ENCODE results near the gene HAND2.

The HAND2 gene

DNA sequence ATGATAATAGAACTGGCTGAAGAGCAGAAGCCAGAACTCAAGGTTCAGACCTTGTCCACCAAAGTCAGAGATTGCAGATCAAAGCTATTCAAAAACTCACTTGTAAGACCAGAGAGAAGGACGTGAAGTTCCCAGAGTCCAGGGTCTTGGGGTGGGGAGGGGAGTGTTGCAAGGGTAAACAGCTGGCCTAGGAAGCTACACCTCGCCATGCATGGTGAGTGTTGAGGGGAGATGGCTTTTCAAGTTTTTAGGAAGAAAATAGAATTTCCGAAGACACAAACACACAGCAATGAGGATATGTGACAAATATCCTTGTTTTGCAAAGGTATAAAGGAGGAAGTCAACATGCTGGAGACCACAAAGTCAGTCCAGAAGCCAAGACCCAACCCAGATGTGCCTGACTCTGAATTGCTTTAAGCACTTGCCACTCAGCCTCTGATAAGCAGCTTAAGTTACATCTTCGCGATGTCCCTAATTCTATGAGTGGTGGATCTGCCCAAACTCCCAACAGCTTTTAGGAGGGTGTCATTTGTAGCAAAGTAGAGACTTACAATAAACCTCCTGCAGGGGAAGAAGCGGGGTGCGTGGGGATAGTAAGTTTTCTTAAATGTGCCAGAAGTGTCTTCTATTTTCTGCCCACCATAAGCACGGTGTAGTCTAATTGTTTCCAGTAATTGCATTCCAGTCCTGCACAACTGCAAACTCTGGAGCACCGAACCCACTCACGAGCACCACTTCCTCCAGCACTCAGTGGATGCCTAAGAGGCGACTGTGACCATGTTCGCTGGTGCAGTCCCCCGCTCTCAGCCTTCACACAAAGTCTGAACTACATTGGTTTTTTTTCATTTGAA is 26.5 kb downstream of the HAND2 start:
- no peak for DNase-seq (ENCODE audit: low read depth, low spot score)

DNA sequence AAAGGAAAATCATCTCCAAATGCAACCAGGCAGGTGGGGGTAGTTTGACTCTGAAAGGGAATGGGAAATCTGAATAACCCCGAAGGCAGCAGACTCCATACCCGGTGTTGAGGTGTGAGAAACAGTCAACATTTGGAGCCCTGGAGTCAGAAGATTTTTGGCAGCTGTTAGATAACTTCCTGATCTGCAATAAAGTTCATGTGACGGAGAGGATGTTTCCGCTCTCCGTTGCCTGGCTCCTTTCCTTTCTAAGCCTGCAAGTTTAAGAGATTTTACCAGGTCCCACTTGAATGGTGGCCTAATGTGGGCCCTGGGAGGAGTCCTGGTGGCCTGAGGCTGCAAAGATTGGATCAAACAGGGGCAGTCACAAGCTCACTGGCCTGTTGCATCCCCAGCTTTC is 27.7 kb downstream of the HAND2 start:
- no peak for DNase-seq (ENCODE audit: low read depth, low spot score)

DNA sequence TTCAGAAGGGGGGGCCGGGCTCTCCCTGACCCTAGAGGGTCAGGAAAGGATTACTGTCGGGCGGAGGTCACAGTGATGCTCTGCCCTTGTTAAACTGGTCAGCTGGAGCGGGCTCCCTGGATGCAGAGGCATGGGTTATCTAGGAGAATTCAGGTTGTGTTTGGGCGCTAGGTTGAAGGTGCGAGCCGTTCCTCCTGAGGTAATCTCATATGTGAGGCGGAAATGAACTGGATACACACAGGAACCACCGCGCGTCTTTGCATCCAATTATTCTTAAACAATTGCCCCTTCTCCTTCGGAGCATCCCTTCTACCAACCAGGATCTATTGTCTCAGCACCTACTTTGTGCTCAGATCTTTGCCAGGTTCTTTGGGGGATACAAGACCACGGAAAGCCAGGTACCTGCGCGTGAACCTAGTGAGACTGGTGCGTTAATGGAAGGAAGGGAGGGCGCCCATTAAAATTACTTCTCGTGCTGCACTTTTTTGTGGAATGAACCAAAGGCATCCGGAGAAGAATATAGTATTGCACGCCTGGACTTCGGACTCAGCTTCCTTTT is 28.4 kb downstream of the HAND2 start:
- no peak for DNase-seq (ENCODE audit: low read depth, low spot score)

DNA sequence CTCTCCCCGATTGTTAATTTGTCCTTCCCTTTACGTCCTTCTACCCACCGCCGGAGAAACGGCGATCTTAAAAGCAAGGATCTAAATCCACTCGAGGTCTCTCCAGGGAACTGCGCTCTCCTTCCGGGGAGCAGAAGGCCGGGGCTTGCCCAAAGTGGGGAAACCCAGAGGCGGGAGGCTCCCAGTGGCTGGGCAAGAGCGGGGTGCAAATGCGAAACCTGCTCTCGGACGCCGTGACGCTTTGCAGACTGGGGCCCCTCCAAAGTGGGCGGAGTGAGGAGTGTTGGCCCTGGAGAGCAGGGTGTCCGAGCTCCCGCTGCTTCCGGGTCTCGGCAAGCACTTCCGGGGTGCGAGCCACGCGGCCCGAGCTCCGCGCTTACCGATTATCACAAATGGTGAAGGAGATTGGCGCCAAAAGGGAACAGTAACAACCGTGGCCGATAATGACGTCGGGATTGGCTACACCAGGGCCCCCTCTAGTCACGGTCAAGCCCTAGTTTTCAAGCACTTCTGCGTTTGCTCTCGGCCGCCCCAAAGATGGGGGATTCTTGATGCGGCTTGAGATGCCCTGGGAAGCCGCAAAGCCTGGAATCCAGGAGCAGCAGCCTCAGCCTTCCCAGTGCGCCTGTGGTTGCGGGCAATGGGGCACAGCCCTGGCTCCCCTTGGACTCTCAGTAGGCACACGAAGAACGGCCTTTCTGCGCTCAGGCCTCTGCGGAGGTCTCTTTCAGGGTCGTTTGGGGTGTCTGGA is 29.0 kb downstream of the HAND2 start:
- no peak for DNase-seq (ENCODE audit: low read depth, low spot score)

DNA sequence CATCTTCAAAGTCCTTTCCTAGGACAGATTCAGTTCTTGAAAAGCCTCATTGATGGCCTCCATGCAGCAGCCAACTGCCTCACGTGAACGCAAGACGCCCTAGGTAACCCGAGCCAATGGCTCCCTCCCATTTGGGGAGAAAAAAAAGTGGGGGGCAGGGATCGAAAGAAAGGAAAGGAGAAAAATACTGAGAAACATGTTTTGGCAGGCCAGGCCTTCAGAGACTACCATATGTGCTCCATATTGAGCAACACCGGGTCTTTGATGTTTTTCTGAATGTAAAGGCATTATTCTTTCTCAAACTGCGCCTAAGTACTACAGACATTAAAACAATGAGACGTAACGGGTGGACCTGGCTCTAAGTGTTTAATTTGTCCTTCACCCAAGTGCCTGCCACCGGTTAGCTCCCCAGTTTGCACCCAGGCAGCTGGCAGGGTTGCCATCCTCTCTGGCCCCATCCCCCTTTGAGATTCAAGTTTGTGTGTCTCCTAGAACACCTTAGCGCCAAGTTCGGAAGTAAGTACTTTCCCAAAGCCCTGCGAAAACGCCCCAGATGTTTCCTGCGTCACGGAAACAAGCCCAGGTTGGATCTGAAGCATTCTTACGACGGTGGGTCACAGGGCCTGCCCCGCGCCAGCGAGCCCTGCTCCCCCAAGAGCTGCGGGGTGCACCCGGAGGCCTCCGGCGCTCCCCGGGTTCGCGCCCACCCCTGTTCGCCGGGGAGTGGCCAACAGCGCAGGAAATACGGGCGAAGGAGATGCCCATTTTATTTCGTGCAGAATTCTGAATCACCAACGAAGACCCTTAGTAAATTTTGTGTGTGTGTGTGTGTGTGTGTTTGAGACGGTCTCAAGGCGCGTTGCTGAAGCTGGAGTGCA is 30.1 kb downstream of the HAND2 start:
- DNase-seq (ENCODE audit: low read depth, low spot score) = no peak

DNA sequence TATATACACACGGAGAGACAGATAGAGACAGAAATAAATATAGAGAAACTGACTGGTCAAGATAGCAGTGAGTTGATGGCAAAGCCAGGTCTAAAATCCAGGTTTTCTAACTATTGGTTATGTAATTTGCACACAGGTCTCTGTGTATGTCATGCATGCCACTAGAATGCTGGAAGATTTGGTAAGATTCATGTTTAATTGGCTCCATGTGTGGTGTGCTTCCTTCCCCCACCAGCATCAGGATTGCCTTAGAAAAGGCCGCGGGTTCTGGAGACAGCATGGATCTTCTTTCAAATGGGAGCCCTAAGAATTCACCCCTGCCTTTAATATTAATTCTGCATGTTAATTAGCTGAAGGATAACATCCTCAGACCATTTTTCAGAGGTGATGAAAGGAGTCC is 31.3 kb downstream of the HAND2 start:
- no peak for DNase-seq (ENCODE audit: low read depth, low spot score)

DNA sequence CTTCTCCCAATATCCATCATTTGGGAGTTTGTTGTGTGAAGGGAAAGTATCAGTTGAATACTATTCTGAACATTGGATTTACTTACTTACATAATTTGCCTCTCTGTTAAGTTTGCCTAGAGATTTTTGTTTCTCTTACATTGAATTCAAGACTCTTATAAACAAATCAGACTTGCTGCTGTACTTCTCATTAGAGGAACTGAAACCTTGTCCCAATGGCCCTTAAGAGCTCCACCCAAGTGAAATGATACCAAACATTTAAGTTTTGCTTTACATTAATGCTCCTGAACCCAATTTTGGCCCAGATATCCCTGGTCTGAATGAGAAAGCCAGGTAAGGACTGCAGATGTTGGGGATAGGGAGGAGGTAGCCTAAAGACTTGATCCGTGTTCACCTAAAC is 32.0 kb downstream of the HAND2 start:
- no peak for DNase-seq (ENCODE audit: low read depth, low spot score)

DNA sequence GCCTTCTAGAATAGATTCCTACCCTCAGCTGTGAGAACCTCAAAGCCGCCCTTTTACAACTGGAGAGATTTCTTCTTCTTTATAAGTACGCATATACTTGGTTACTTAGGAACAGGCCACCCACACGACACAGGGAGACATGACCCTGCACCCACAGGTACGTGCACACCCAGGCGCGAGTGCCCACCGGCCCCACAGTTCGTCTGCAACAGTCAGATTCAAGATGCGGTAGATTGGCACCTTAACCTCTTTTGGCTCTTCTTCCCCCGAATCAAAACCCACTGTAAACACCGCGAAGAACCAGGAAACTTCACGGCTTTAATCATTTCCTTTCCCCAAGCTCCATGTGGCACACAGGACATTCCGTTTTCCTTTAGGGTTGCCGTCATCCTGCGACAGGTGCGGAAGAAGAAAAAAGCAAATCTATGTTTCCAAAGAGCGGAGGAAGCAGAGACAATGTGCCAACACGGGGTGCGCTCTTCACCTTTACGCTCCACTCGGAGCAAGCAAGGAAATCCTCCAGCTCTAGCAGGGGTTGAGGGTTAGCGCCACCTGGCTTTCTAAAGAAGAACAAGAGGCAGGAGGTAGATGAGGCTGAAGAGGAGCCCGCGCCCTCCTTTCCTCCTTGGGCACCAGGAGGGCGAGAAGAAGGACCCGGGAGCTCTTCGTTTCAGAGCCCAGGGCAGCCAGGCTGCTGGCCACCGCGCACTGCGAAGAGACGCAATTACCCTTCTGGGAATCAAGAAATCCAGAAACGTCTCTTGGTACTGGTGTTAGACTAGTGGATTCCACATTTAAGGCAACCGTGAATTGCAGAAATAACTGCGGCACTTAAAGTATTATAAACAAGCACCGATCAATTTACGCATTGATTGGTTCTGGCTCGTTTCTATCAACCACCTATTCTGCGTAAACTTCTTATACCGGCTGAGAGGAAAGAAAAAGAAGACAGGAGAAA is 35.7 kb downstream of the HAND2 start:
- DNase-seq (ENCODE audit: low read depth, low spot score) = peak; percentile 82

DNA sequence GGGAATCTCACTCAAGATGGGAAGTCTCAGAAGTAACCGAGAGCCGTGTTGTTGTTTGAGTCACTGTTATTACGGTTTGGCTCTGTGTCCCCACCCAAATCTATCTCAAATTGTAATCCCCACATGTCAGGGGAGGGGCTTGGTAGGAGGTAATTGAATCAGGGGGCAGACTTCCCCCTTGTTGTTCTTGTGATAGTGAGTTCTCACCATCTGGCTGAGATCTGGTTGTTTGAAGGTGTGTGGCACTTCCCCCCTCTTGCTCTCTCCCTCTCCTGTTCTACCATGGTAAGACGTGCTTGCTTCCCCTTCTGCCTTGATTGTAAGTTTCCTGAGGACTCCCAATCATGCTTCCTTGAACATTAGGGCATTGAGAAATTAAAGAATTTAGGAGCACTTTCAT is 37.0 kb downstream of the HAND2 start:
- DNase-seq (ENCODE audit: low read depth, low spot score) = no peak

DNA sequence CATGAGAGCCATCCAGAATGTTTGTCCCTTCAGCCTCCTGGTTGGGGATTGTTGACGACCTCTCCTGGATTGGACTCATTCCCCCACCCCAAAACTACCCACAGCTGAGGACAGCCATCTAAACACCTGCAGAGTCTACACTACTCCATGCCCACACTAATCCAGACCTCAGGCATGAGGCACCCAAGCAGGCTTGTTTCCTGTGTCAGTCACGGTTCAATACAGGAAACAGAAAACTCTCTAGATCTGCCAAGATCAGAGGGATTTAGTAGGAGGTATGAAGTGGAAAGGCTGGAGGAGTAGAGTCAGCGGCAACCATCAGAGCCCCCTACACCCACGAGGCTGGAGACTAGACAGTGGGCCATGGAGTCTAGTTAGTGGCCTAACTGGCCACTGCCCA is 37.7 kb downstream of the HAND2 start:
- DNase-seq (ENCODE audit: low read depth, low spot score) = no peak

DNA sequence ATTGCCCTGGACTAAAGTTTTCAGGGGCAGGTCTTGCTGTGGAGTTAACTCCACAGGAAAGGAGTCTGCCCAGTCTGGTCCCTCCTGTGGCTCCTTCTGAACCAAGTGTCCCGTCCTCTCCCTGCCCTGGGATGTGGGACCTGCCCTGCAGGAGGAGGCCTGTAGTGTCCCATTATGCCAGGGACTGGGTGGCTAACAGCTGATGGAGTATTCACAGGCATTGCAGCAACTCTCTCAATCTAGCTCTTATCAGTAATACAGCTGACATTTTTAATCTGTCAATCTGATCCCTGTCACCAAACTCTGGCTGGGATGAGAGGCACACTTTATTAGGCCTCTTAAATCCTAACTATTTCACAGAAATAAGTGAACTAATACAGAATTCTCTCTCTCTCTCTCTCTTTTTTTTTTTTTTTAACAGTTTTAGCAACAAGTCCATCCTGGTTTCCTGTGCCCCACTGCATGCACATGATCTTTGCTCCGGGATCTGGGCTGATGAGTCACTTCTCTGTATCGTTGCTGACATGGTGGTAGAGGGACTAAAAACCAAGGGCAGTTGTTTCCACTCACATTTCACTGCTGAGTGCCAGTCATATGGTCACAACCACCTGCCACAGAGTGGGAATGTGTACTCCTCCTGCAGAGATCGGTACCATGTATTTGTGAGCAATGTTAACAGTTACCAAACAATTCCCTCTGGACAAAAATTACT is 39.1 kb downstream of the HAND2 start:
- peak; percentile 71 for DNase-seq (ENCODE audit: low read depth, low spot score)

DNA sequence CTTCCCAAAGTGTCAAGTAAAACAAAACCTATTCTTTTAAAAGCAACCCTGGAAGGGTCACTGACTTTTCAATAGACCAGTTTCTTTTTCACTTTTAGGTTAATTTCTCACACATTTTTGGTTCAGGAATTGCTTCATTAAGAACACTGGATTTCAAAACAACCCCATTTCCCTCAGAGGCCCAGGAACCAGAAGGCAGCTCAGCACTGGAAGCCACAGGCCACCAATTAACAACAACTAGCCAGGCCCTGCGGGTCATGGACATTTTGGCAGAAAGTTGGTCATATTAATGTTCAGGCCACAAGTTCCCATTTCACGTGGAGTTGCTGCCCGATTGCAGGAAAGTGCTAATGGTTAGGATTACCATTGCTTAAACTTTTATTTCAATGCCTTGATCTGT is 39.8 kb downstream of the HAND2 start:
- DNase-seq (ENCODE audit: low read depth, low spot score) = peak; percentile 74

DNA sequence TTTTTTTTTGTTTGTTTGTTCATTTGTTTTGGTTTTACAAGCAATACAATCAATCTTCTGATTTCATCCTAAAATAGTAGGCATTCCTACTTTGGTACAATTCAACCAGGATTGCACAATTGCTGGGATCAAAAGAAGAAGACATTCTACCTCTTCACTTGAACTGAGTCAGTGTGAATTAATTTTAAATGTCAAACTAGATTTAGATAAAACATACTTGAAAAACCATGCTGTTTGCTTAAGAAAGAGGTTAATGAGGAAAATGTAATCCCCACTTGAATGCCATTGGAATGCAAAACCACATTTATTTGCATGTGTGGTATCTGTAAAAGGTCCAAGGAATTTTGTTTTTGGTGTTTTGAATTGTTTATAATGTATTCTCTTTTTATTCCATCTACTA is 40.5 kb downstream of the HAND2 start:
- peak; percentile 88 for DNase-seq (ENCODE audit: low read depth, low spot score)

DNA sequence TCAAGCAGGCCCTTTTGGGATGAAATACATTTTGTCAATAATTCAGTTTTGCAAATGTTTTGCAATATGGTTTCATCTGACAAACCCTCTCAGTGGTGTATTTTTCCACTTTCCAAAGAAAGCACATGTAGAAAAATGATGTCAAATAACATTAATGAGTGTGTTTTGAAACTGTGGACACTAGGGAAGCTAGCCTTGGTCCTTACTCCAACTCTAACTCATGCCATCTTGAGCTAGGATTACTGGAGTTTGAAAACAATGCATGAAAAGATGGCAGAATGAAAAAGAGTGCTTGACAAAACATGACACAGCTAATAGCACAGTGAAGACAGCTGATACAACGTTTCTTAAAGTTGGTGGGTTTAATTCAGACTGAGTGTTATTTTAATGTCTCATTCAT is 41.4 kb downstream of the HAND2 start:
- no peak for DNase-seq (ENCODE audit: low read depth, low spot score)

DNA sequence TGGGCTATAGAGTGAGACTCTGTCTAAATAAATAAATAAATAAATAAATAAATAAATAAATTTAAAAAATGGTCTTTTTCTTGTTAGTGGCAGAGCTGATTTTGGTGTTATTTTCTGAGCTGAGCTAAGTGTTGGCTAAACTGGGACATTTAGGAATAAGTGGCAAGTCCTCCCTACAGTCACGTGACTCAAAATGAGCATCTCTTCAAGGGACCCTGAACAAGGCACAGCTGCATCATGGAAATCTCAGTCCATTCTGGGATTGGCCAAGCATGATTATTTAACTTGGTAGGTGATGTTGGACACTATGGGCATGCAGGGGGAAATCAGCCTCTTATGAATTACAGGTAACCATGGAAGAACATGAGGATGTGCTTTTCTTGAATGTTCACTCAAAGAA is 42.0 kb downstream of the HAND2 start:
- no peak for DNase-seq (ENCODE audit: low read depth, low spot score)

DNA sequence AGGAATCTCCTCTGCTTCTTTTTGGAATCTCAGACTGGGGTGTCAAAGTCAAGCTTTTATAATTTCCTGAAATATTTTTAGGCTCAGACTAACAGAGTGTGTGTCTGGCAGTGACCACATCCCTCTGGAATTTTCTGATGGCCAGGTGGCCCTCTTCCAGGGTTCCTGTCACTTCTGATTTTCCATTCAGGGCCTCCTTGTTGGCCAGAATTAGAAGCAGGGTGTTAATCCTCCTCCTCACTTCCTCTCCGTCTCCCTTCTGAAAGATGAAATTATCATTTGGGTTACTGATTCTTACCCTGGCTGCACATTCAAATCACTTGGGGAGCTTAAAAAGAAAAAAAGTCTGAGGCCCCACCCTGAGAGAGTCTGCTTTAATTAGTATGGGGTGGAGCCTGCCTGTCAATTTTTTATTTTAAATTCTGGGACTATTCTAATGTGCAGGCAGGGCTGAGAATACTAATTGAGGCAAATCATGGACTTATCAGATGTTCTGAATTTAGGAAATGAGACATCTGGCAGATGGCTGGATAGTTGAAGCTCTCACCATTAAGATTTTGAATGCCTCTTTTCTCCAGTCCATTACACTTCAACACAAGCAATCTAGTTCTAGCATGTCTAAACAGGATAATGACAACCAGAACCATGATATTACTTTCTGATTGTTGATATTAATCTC is 43.2 kb downstream of the HAND2 start:
- DNase-seq (ENCODE audit: low read depth, low spot score) = peak; percentile 72

DNA sequence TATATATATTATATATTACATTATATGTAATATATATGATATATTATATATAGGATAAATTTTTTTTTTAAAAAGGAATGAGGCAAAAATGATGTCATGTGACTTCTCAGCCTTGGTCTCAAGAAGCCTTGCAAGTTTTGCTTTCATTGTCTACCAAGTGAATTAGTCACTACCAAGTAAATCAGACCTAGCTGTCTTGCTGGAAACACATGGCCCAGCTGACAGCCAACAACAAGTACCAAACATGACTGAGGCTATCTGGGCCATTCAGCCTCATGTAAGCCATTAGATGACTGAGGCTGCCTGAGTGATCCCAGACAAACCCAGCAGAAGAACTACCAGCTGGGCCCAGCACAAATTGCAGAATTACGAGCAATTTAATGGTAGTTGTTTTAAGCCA is 44.9 kb downstream of the HAND2 start:
- no peak for DNase-seq (ENCODE audit: low read depth, low spot score)

DNA sequence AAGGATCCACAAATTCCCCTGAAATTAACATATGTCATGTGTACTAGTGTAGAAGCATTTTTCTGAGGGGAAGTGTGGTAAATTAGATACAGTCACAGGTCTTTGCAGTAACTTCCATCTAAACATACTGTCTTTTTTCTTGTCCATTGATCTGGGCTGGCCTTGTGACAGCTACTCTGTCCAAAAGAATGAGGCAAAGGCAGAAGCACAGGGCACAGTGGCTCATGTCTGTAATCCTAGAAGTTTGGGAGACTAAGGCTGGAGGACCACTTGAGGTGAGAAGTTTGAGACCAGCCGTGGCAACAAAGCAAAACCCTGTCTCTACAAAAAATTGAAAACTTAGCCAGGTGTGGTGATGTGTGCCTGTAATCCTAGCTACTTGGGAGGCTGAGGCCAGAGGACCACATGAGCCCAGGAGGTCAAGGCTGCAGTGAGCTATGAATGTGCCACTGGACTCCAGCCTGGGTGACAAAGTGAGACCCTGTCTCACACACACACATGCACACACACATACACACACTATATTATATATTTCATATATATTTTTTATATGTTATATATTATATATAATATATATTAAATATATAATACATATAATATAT is 47.6 kb downstream of the HAND2 start:
- DNase-seq (ENCODE audit: low read depth, low spot score) = no peak

DNA sequence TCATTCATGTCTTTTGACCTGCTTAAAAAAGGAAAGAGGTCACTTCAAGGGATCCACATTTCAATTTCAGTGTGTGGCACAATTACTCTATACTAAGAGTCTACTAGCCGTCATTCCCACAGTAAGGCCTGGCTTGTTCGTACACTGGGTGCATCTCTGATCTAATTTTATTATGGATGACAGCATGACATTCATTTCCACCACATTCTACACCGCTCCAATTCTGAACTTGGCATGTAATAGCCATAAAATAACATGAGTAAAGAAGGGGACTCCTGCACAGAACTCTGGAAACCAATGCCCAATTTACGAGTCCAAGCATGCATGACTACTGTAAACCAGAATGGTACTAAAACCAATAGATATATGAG is 51.1 kb downstream of the HAND2 start:
- peak; percentile 55 for DNase-seq (ENCODE audit: low read depth, low spot score)

Measured in astrocyte of the hippocampus (primary cell).